ENCODE results near the gene INO80B. TPM values are rescaled to one million over a fixed set of nuclear protein-coding genes. Genes with fewer than 3 reads are reported as not detected.
A peak's percentile ranks its signal among the peaks of the same experiment; 100 is the strongest.

INO80B gene
- total and polyA plus RNA-seq, 2 of the 8 experiments (the other 6 are each of a cell fraction or from before 2014, with no cell fraction given): 3.9 to 18.5 TPM

DNA sequence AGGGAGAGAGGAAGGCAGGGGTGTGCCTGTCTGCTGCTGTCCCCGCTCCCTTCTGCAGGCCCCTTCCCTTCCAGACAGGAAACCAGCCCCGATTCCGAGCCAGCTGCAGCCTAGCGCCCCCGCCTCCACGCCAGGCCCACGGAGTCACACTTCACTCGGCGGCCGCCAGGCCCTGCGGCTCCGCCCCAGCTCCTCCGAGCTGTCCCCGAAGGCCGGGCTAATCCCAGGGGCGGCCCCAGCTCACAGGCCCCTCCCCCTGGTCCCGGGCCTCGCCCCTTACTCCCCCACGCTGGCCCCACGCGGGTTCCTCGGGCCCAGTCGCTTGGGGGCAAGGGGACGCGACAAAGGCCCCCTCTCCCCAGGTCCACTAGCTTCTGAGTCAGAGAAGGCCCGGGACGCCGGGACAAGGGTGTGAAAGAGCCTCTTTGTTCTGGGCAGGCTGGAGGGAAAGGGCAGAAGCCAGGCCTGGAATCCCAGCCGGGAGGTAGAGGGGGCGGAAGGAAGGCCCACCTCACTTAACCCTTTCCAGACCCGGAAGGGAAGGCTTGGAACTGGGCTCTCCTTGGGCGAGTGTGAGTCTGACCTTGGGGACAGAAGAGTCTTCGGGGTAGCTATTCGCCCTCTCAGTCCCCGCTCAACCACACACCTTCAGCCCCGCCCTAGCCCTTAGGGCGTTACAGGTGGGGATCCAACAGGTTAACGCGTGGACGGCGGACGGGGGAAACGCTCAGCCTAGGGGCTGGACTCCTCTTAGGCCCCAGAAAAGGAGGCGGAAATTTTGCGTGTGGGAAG, 14.3 kb upstream of the INO80B start (continued):
- TF ChIP-seq, protein P1, sequence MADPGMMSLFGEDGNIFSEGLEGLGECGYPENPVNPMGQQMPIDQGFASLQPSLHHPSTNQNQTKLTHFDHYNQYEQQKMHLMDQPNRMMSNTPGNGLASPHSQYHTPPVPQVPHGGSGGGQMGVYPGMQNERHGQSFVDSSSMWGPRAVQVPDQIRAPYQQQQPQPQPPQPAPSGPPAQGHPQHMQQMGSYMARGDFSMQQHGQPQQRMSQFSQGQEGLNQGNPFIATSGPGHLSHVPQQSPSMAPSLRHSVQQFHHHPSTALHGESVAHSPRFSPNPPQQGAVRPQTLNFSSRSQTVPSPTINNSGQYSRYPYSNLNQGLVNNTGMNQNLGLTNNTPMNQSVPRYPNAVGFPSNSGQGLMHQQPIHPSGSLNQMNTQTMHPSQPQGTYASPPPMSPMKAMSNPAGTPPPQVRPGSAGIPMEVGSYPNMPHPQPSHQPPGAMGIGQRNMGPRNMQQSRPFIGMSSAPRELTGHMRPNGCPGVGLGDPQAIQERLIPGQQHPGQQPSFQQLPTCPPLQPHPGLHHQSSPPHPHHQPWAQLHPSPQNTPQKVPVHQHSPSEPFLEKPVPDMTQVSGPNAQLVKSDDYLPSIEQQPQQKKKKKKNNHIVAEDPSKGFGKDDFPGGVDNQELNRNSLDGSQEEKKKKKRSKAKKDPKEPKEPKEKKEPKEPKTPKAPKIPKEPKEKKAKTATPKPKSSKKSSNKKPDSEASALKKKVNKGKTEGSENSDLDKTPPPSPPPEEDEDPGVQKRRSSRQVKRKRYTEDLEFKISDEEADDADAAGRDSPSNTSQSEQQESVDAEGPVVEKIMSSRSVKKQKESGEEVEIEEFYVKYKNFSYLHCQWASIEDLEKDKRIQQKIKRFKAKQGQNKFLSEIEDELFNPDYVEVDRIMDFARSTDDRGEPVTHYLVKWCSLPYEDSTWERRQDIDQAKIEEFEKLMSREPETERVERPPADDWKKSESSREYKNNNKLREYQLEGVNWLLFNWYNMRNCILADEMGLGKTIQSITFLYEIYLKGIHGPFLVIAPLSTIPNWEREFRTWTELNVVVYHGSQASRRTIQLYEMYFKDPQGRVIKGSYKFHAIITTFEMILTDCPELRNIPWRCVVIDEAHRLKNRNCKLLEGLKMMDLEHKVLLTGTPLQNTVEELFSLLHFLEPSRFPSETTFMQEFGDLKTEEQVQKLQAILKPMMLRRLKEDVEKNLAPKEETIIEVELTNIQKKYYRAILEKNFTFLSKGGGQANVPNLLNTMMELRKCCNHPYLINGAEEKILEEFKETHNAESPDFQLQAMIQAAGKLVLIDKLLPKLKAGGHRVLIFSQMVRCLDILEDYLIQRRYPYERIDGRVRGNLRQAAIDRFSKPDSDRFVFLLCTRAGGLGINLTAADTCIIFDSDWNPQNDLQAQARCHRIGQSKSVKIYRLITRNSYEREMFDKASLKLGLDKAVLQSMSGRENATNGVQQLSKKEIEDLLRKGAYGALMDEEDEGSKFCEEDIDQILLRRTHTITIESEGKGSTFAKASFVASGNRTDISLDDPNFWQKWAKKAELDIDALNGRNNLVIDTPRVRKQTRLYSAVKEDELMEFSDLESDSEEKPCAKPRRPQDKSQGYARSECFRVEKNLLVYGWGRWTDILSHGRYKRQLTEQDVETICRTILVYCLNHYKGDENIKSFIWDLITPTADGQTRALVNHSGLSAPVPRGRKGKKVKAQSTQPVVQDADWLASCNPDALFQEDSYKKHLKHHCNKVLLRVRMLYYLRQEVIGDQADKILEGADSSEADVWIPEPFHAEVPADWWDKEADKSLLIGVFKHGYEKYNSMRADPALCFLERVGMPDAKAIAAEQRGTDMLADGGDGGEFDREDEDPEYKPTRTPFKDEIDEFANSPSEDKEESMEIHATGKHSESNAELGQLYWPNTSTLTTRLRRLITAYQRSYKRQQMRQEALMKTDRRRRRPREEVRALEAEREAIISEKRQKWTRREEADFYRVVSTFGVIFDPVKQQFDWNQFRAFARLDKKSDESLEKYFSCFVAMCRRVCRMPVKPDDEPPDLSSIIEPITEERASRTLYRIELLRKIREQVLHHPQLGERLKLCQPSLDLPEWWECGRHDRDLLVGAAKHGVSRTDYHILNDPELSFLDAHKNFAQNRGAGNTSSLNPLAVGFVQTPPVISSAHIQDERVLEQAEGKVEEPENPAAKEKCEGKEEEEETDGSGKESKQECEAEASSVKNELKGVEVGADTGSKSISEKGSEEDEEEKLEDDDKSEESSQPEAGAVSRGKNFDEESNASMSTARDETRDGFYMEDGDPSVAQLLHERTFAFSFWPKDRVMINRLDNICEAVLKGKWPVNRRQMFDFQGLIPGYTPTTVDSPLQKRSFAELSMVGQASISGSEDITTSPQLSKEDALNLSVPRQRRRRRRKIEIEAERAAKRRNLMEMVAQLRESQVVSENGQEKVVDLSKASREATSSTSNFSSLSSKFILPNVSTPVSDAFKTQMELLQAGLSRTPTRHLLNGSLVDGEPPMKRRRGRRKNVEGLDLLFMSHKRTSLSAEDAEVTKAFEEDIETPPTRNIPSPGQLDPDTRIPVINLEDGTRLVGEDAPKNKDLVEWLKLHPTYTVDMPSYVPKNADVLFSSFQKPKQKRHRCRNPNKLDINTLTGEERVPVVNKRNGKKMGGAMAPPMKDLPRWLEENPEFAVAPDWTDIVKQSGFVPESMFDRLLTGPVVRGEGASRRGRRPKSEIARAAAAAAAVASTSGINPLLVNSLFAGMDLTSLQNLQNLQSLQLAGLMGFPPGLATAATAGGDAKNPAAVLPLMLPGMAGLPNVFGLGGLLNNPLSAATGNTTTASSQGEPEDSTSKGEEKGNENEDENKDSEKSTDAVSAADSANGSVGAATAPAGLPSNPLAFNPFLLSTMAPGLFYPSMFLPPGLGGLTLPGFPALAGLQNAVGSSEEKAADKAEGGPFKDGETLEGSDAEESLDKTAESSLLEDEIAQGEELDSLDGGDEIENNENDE (IDR thresholded peaks at IDR 0.05; ENCODE audit: insufficient replicate concordance, low read length): no peak
- TF ChIP-seq CBX5 (IDR thresholded peaks at IDR 0.05; ENCODE audit: low read depth, low read length) (no peak), CTBP2 (IDR thresholded peaks at IDR 0.05; ENCODE audit: borderline replicate concordance, insufficient read depth, insufficient read length, low read length) (peak; percentile 4), NRF1 (IDR thresholded peaks at IDR 0.05; ENCODE audit: low read depth, low read length) (no peak), SAP30 (IDR thresholded peaks at IDR 0.05; ENCODE audit: insufficient read depth, insufficient replicate concordance, low read length) (peak; percentile 49), RXRA (IDR thresholded peaks at IDR 0.05; ENCODE audit: insufficient read depth, low read depth, low read length) (no peak), RBBP5 (IDR thresholded peaks at IDR 0.05; ENCODE audit: borderline replicate concordance, low read depth, low read length) (no peak; the same call in 1 of the 2 replicates), ZNF274 (IDR thresholded peaks at IDR 0.05; ENCODE audit: borderline replicate concordance, extremely low read depth, low read length) (no peak), POLR2A (IDR thresholded peaks at IDR 0.05; ENCODE audit: control extremely low read depth in 1 of 2, low read depth in 2 of 2, low read length in 2 of 2) (peak in 1 of 2 experiments; percentile 50; a peak in 1 of 3 replicates)
